Omental fat pad (tissue), 4 donors: ENCODE measurements around the gene HGD. TPM values are rescaled to one million over a fixed set of nuclear protein-coding genes. Genes with fewer than 3 reads are reported as not detected.

Source experiments
- ATAC-seq: fragments of 150-250 bp; one replicate; pipeline ENCODE4 v1.9.1; 2016; ENCODE audit warnings: mild to moderate bottlenecking, moderate library complexity; ENCODE audit not compliant: low FRiP score
- DNase-seq: peaks from one replicate; pipeline ENCODE4 v3.0.0-alpha.2; 2019; ENCODE audit warnings: low spot score
- CTCF ChIP-seq, 3 donors: fragments of 450-650 bp; IDR thresholded peaks; one replicate each; pipeline ENCODE4 v1.5.1; 2016 to 2017; ENCODE audit warnings: antibody characterized with exemption in 3 of 3, mild to moderate bottlenecking in 3 of 3, moderate library complexity in 2 of 3
- total RNA-seq, 4 donors: library from RNA; depleted of rRNA; stranded (reverse); fragments of >200 nt; gene quantifications; one replicate each; pipeline ENCODE4 v1.1.0, GENCODE V29; 2016

The HGD gene
- total RNA-seq, 4 donors from 2014 or later, result 0.37 to 1.1 TPM; not detected in 2

GRCh38 chr3:120661106-120661905 is 20.7 kb downstream of the HGD start:
- no peak for DNase-seq
- no peak for TF ChIP-seq CTCF (IDR thresholded peaks at IDR 0.05)
- no peak for ATAC-seq

GRCh38 chr3:120659834-120660233 is 22.2 kb downstream of the HGD start:
- DNase-seq (no peak), ATAC-seq (no peak)
- TF ChIP-seq CTCF (IDR thresholded peaks at IDR 0.05), result no peak

- DNase-seq (no peak), ATAC-seq (no peak)
- TF ChIP-seq CTCF (IDR thresholded peaks at IDR 0.05), result no peak
Measured at GRCh38 chr3:120659285-120659684, 22.8 kb downstream of the HGD start.

- ATAC-seq (no peak), DNase-seq (no peak)
- no peak for TF ChIP-seq CTCF (IDR thresholded peaks at IDR 0.05)
Measured at GRCh38 chr3:120652896-120653545, 29.0 kb downstream of the HGD start.

- ATAC-seq (no peak), DNase-seq (no peak)
- TF ChIP-seq CTCF (IDR thresholded peaks at IDR 0.05), result no peak
Measured at GRCh38 chr3:120652281-120652680, 29.8 kb downstream of the HGD start.

- ATAC-seq, result no peak
- DNase-seq, result no peak
Measured at GRCh38 chr3:120650311-120650710, 31.7 kb downstream of the HGD start.

More at GRCh38 chr3:120650311-120650710, 31.7 kb downstream of the HGD start:
- TF ChIP-seq CTCF (IDR thresholded peaks at IDR 0.05), result no peak
